CD4-positive, CD25-positive, alpha-beta regulatory T cell (primary cell): Measurements from ENCODE around the gene FHIT. TPM values are rescaled to one million over a fixed set of nuclear protein-coding genes. Genes with fewer than 3 reads are reported as not detected.

Experiments used
- ATAC-seq, 2 donors: fragments of 150-1000 bp; cut with Tn5 transposase; one replicate each; pipeline ENCODE4 v1.10.0; 2021; ENCODE audit warnings: low read depth in 2 of 2, moderate number of reproducible peaks in 2 of 2, moderate library complexity in 1 of 2
- DNase-seq, 3 donors: peaks; one replicate each; pipeline versions ENCODE4 v3.0.0 to v3.0.0-alpha.2; 2012 to 2022; ENCODE audit warnings: mixed read lengths in 1 of 3
- H3K27ac ChIP-seq: one replicate; pipeline ENCODE4 v1.7.0; 2013; ENCODE audit warnings: mild to moderate bottlenecking, low read length; ENCODE audit not compliant: insufficient read depth, poor library complexity, severe bottlenecking
- H3K27me3 ChIP-seq: one replicate; pipeline ENCODE4 v1.7.0; 2013; ENCODE audit warnings: low read length; ENCODE audit not compliant: control insufficient read depth, insufficient read depth
- H3K36me3 ChIP-seq: one replicate; pipeline ENCODE4 v1.7.0; 2013; ENCODE audit warnings: mild to moderate bottlenecking, low read length, moderate library complexity; ENCODE audit not compliant: control insufficient read depth, insufficient read depth
- H3K4me1 ChIP-seq: 2 replicates; pipeline ENCODE4 v1.7.0; 2013; ENCODE audit warnings: mild to moderate bottlenecking, low read length; ENCODE audit not compliant: insufficient read depth, control insufficient read depth, poor library complexity, severe bottlenecking
- H3K4me3 ChIP-seq: one replicate; pipeline ENCODE4 v1.7.0; 2013; ENCODE audit warnings: low read depth, mild to moderate bottlenecking, low read length, moderate library complexity
- H3K9me3 ChIP-seq, 2 experiments: 1 replicate in 1 of 2; 2 replicates in 1 of 2; pipeline ENCODE4 v1.7.0; 2013; ENCODE audit warnings: low read length in 2 of 2, mild to moderate bottlenecking in 1 of 2, moderate library complexity in 1 of 2; ENCODE audit not compliant: control insufficient read depth in 2 of 2
- H3K27ac Mint-ChIP-seq, 3 donors: one replicate each; pipeline ENCODE4 v1.8.0; 2020 to 2022; ENCODE audit warnings: mild to moderate bottlenecking in 3 of 3, mixed read lengths in 3 of 3, moderate library complexity in 2 of 3
- H3K27me3 Mint-ChIP-seq: one replicate; pipeline ENCODE4 v1.8.0; 2022; ENCODE audit warnings: mild to moderate bottlenecking, mixed read lengths
- H3K36me3 Mint-ChIP-seq: one replicate; pipeline ENCODE4 v1.8.0; 2020; ENCODE audit warnings: mixed read lengths
- H3K4me1 Mint-ChIP-seq, 4 donors: one replicate each; pipeline ENCODE4 v1.8.0; 2020 to 2022; ENCODE audit warnings: mixed read lengths in 4 of 4, mild to moderate bottlenecking in 1 of 4
- H3K4me3 Mint-ChIP-seq, 4 donors: one replicate each; pipeline ENCODE4 v1.8.0; 2020 to 2022; ENCODE audit warnings: mild to moderate bottlenecking in 4 of 4, mixed read lengths in 4 of 4, moderate library complexity in 3 of 4
- H3K9me3 Mint-ChIP-seq, 7 donors: one replicate each; pipeline ENCODE4 v1.8.0; 2020 to 2022; ENCODE audit warnings: mixed read lengths in 7 of 7, mild to moderate bottlenecking in 3 of 7, moderate library complexity in 2 of 7
- polyA plus RNA-seq, 4 donors: library from polyadenylated mRNA; unstranded; fragments of 300-500 nt; fragmentation: Illumina TruSeq; gene quantifications; one replicate each; pipeline ENCODE4 v1.2.3, GENCODE V29; 2021
- total RNA-seq: library from RNA; stranded (reverse); gene quantifications from one replicate; pipeline ENCODE4 v1.2.3, GENCODE V29; 2022

The FHIT gene
- total and polyA plus RNA-seq, 5 donors from 2014 or later: 7.8 to 120 (median 14.4) TPM

GRCh38 chr3:60216462-60217075, 1034.7 kb downstream of the FHIT start:
- Mint-ChIP-seq H3K4me1 (peaks cover 0 to 3% (median under 1%) of the 10 kb centered on the region in 4 donors), H3K27me3 (peaks cover 4% of the 10 kb centered on the region), H3K9me3 (peaks cover 0 to 2% (median 0%) of the 10 kb centered on the region in 7 donors), H3K4me3 (no peak overlapping the region), H3K36me3 (no peaks in the 10 kb centered on the region), H3K27ac (no peak overlapping the region)
- Histone ChIP-seq H3K4me1 (no peaks in the 10 kb centered on the region), H3K27me3 (no peaks in the 10 kb centered on the region), H3K9me3 (no peaks in the 10 kb centered on the region), H3K27ac (no peak overlapping the region), H3K4me3 (no peak overlapping the region), H3K36me3 (no peaks in the 10 kb centered on the region)
- no peak for DNase-seq
- ATAC-seq: no peak

GRCh38 chr3:60215946-60216345, 1035.3 kb downstream of the FHIT start:
- Mint-ChIP-seq H3K27me3 (peaks cover 4% of the 10 kb centered on the region), H3K4me3 (no peak overlapping the region), H3K4me1 (peaks cover 0 to 3% (median 1%) of the 10 kb centered on the region in 4 donors), H3K27ac (no peak overlapping the region), H3K9me3 (peaks cover 0 to 2% (median 0%) of the 10 kb centered on the region in 7 donors), H3K36me3 (no peaks in the 10 kb centered on the region)
- Histone ChIP-seq H3K4me1 (no peaks in the 10 kb centered on the region), H3K4me3 (no peak overlapping the region), H3K9me3 (no peaks in the 10 kb centered on the region), H3K27me3 (no peaks in the 10 kb centered on the region), H3K27ac (no peak overlapping the region), H3K36me3 (no peaks in the 10 kb centered on the region)
- DNase-seq (no peak), ATAC-seq (no peak)

GRCh38 chr3:60207905-60208304, 1043.3 kb downstream of the FHIT start:
- H3K36me3 ChIP-seq: no peaks in the 10 kb centered on the region
- ATAC-seq (no peak), DNase-seq (no peak)
- no peaks in the 10 kb centered on the region for H3K9me3 ChIP-seq
- Mint-ChIP-seq H3K36me3 (no peaks in the 10 kb centered on the region), H3K9me3 (peaks cover 0 to 4% (median 0%) of the 10 kb centered on the region in 7 donors), H3K4me3 (no peak overlapping the region), H3K27me3 (no peaks in the 10 kb centered on the region), H3K27ac (no peak overlapping the region), H3K4me1 (peaks cover 0 to 3% (median 1%) of the 10 kb centered on the region in 4 donors)
- no peaks in the 10 kb centered on the region for H3K27me3 ChIP-seq
- H3K4me3 ChIP-seq: no peak overlapping the region
- H3K27ac ChIP-seq: no peak overlapping the region
- H3K4me1 ChIP-seq: no peaks in the 10 kb centered on the region

- Mint-ChIP-seq H3K4me3 (no peak overlapping the region), H3K27ac (no peak overlapping the region), H3K27me3 (no peaks in the 10 kb centered on the region), H3K9me3 (peaks cover 0 to 5% (median 0%) of the 10 kb centered on the region in 7 donors), H3K4me1 (no peaks in the 10 kb centered on the region), H3K36me3 (no peaks in the 10 kb centered on the region)
- Histone ChIP-seq H3K27ac (no peak overlapping the region), H3K36me3 (no peaks in the 10 kb centered on the region), H3K4me3 (no peak overlapping the region), H3K9me3 (no peaks in the 10 kb centered on the region), H3K4me1 (no peaks in the 10 kb centered on the region), H3K27me3 (no peaks in the 10 kb centered on the region)
- no peak for ATAC-seq
- DNase-seq: no peak
These were observed 1045.0 kb downstream of the FHIT start for GRCh38 chr3:60206206-60206605.

- ATAC-seq: no peak
- no peak overlapping the region for H3K4me3 Mint-ChIP-seq
These were observed 1049.1 kb downstream of the FHIT start for GRCh38 chr3:60202052-60202726.

GRCh38 chr3:60199306-60199705, 1051.9 kb downstream of the FHIT start:
- H3K4me1 Mint-ChIP-seq: no peaks in the 10 kb centered on the region
- H3K36me3 ChIP-seq: no peaks in the 10 kb centered on the region
- H3K27ac Mint-ChIP-seq: no peak overlapping the region
- H3K9me3 Mint-ChIP-seq: peaks cover 0 to 10% (median 0%) of the 10 kb centered on the region in 7 donors
- no peak overlapping the region for H3K4me3 Mint-ChIP-seq
- no peaks in the 10 kb centered on the region for H3K27me3 ChIP-seq
- no peaks in the 10 kb centered on the region for H3K27me3 Mint-ChIP-seq
- ATAC-seq: no peak
- no peaks in the 10 kb centered on the region for H3K36me3 Mint-ChIP-seq
- no peak overlapping the region for H3K4me3 ChIP-seq
- no peak overlapping the region for H3K27ac ChIP-seq
- DNase-seq: no peak
- no peaks in the 10 kb centered on the region for H3K9me3 ChIP-seq
- H3K4me1 ChIP-seq: no peaks in the 10 kb centered on the region

More at GRCh38 chr3:60202052-60202726, 1049.1 kb downstream of the FHIT start:
- Histone ChIP-seq H3K36me3 (no peaks in the 10 kb centered on the region), H3K27me3 (no peaks in the 10 kb centered on the region), H3K4me1 (no peaks in the 10 kb centered on the region), H3K4me3 (no peak overlapping the region), H3K9me3 (no peaks in the 10 kb centered on the region), H3K27ac (no peak overlapping the region)
- Mint-ChIP-seq H3K27ac (no peak overlapping the region), H3K9me3 (peaks cover 0 to 6% (median 0%) of the 10 kb centered on the region in 7 donors), H3K27me3 (no peaks in the 10 kb centered on the region), H3K36me3 (no peaks in the 10 kb centered on the region), H3K4me1 (no peaks in the 10 kb centered on the region)
- DNase-seq: no peak

- H3K4me1 ChIP-seq: no peaks in the 10 kb centered on the region
- H3K27ac ChIP-seq: no peak overlapping the region
- H3K9me3 ChIP-seq: no peaks in the 10 kb centered on the region
- H3K9me3 Mint-ChIP-seq: peaks cover 0 to 16% (median 0%) of the 10 kb centered on the region in 7 donors
- H3K27me3 ChIP-seq: no peaks in the 10 kb centered on the region
- H3K4me3 Mint-ChIP-seq: no peak overlapping the region
- H3K4me3 ChIP-seq: no peak overlapping the region
- no peaks in the 10 kb centered on the region for H3K36me3 ChIP-seq
- no peaks in the 10 kb centered on the region for H3K27me3 Mint-ChIP-seq
- H3K4me1 Mint-ChIP-seq: no peaks in the 10 kb centered on the region
- no peaks in the 10 kb centered on the region for H3K36me3 Mint-ChIP-seq
- H3K27ac Mint-ChIP-seq: no peak overlapping the region
- DNase-seq: no peak
- no peak for ATAC-seq
These were observed 1053.0 kb downstream of the FHIT start for GRCh38 chr3:60198179-60198720.
